ENCODE results near the gene BTRC. TPM values are rescaled to one million over a fixed set of nuclear protein-coding genes. Genes with fewer than 3 reads are reported as not detected.
"Not testable (repeated sequence)": the region's sequence is repeated elsewhere in the genome, so short reads cannot be mapped to it uniquely, and the experiment has no call there.

The BTRC gene
- total and polyA plus RNA-seq, 2 donors from 2014 or later, result 6.7 to 18.0 TPM

- intact Hi-C loops (cut with DNase I), result no loop called here
- H3K4me1 ChIP-seq (ENCODE audit: control insufficient read depth in 2 of 3, insufficient read depth in 2 of 3, low read depth in 1 of 3, low read length in 3 of 3), result no peaks in the 10 kb centered on the region
- FAIRE-seq, result no peak
- H3K36me3 ChIP-seq (ENCODE audit: control insufficient read depth in 2 of 3, insufficient read depth in 3 of 3, low read length in 3 of 3), result no peaks in the 10 kb centered on the region
- no peak overlapping the region for H3K4me3 ChIP-seq (ENCODE audit: low read length in 3 of 3)
- no peak overlapping the region for H3K27ac ChIP-seq (ENCODE audit: low read depth in 2 of 2, low read length in 2 of 2)
- TF ChIP-seq, protein P1, sequence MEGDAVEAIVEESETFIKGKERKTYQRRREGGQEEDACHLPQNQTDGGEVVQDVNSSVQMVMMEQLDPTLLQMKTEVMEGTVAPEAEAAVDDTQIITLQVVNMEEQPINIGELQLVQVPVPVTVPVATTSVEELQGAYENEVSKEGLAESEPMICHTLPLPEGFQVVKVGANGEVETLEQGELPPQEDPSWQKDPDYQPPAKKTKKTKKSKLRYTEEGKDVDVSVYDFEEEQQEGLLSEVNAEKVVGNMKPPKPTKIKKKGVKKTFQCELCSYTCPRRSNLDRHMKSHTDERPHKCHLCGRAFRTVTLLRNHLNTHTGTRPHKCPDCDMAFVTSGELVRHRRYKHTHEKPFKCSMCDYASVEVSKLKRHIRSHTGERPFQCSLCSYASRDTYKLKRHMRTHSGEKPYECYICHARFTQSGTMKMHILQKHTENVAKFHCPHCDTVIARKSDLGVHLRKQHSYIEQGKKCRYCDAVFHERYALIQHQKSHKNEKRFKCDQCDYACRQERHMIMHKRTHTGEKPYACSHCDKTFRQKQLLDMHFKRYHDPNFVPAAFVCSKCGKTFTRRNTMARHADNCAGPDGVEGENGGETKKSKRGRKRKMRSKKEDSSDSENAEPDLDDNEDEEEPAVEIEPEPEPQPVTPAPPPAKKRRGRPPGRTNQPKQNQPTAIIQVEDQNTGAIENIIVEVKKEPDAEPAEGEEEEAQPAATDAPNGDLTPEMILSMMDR (IDR thresholded peaks at IDR 0.05; ENCODE audit: borderline replicate concordance, extremely low read depth, insufficient read depth), result no peak
- H3K27me3 ChIP-seq (ENCODE audit: control insufficient read depth, insufficient read depth, low read length), result no peaks in the 10 kb centered on the region
- DNase-seq, result no peak
- H3K9me3 ChIP-seq (ENCODE audit: control insufficient read depth in 2 of 3, insufficient read depth in 1 of 3, low read length in 3 of 3), result peaks cover 0 to 5% (median 0%) of the 10 kb centered on the region in 3 donors
- H3K9ac ChIP-seq (ENCODE audit: low read length in 3 of 3), result no peak overlapping the region
These were observed 61.9 kb downstream of the BTRC start for GRCh38 chr10:101415884-101416283.

DNA sequence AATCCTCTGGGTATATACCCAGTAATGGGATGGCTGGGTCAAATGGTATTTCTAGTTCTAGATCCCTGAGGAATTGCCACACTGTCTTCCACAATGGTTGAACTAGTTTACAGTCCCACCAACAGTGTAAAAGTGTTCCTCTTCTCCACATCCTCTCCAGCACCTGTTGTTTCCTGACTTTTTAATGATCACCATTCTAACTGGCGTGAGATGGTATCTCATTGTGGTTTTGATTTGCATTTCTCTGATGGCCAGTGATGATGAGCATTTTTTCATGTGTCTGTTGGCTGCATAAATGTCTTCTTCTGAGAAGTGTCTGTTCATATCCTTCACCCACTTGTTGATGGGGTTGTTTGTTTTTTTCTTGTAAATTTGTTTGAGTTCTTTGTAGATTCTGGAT is 68.0 kb downstream of the BTRC start:
- H3K9me3 ChIP-seq (ENCODE audit: control insufficient read depth in 2 of 3, insufficient read depth in 1 of 3, low read length in 3 of 3); H3K27ac ChIP-seq (ENCODE audit: low read depth in 2 of 2, low read length in 2 of 2); DNase-seq; intact Hi-C loops (cut with DNase I); FAIRE-seq; H3K4me1 ChIP-seq (ENCODE audit: control insufficient read depth in 2 of 3, insufficient read depth in 2 of 3, low read depth in 1 of 3, low read length in 3 of 3); H3K9ac ChIP-seq (ENCODE audit: low read length in 3 of 3); H3K4me3 ChIP-seq (ENCODE audit: low read length in 3 of 3); H3K36me3 ChIP-seq (ENCODE audit: control insufficient read depth in 2 of 3, insufficient read depth in 3 of 3, low read length in 3 of 3); H3K27me3 ChIP-seq (ENCODE audit: control insufficient read depth, insufficient read depth, low read length): not testable (repeated sequence)

DNA sequence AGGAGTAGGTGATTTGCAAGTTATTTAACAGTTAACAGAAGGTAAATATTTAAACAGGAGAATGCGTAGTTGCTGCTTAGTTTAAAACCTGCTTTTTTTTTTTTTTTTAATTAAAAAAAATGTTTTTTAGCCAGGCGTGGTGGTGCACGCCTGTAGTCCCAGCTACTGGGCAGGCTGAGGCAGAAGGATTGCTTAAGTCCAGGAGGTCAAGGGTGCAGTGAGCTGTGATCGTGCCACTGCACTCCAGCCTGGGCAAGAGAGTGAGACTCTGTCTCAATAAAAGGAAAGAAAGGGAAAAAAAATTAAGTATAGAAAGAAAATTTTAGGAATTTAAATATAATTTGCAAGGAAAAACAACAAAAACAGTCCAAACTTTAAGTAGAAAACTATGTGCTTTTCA is 71.6 kb downstream of the BTRC start:
- Histone ChIP-seq H3K27me3 (ENCODE audit: control insufficient read depth, insufficient read depth, low read length) (no peaks in the 10 kb centered on the region), H3K4me3 (ENCODE audit: low read length in 3 of 3) (no peak overlapping the region), H3K9me3 (ENCODE audit: control insufficient read depth in 2 of 3, insufficient read depth in 1 of 3, low read length in 3 of 3) (no peaks in the 10 kb centered on the region), H3K9ac (ENCODE audit: low read length in 3 of 3) (no peak overlapping the region), H3K4me1 (ENCODE audit: control insufficient read depth in 2 of 3, insufficient read depth in 2 of 3, low read depth in 1 of 3, low read length in 3 of 3) (no peaks in the 10 kb centered on the region), H3K36me3 (ENCODE audit: control insufficient read depth in 2 of 3, insufficient read depth in 3 of 3, low read length in 3 of 3) (no peaks in the 10 kb centered on the region), H3K27ac (ENCODE audit: low read depth in 2 of 2, low read length in 2 of 2) (no peak overlapping the region)
- TF ChIP-seq, protein P1 (IDR thresholded peaks at IDR 0.05; ENCODE audit: borderline replicate concordance, extremely low read depth, insufficient read depth), result no peak
- DNase-seq, result no peak
- intact Hi-C loops (cut with DNase I), result no loop called here
- no peak for FAIRE-seq

- Histone ChIP-seq H3K4me3 (ENCODE audit: low read length in 3 of 3) (no peak overlapping the region), H3K9me3 (ENCODE audit: control insufficient read depth in 2 of 3, insufficient read depth in 1 of 3, low read length in 3 of 3) (no peaks in the 10 kb centered on the region), H3K27me3 (ENCODE audit: control insufficient read depth, insufficient read depth, low read length) (no peaks in the 10 kb centered on the region), H3K27ac (ENCODE audit: low read depth in 2 of 2, low read length in 2 of 2) (no peak overlapping the region), H3K4me1 (ENCODE audit: control insufficient read depth in 2 of 3, insufficient read depth in 2 of 3, low read depth in 1 of 3, low read length in 3 of 3) (no peaks in the 10 kb centered on the region), H3K36me3 (ENCODE audit: control insufficient read depth in 2 of 3, insufficient read depth in 3 of 3, low read length in 3 of 3) (no peaks in the 10 kb centered on the region), H3K9ac (ENCODE audit: low read length in 3 of 3) (no peak overlapping the region)
- no peak for FAIRE-seq
- no peak for DNase-seq
- TF ChIP-seq, protein P1 (IDR thresholded peaks at IDR 0.05; ENCODE audit: borderline replicate concordance, extremely low read depth, insufficient read depth), result no peak
- intact Hi-C loops (cut with DNase I), result no loop called here
These were observed 74.1 kb downstream of the BTRC start for GRCh38 chr10:101428036-101428435.

Measured in kidney (tissue), 14 donors.